ES-I3 (cell line): Measurements from ENCODE around the gene MYOD1.
A peak's percentile ranks its signal among the peaks of the same experiment; 100 is the strongest.

Experiments
- H3K36me3 ChIP-seq: 2 replicates; pipeline ENCODE4 v1.6.1; 2013; ENCODE audit warnings: mild to moderate bottlenecking, low read length, control low read depth, moderate library complexity; ENCODE audit not compliant: insufficient read depth
- H3K4me1 ChIP-seq: 2 replicates; pipeline ENCODE4 v1.6.1; 2013; ENCODE audit warnings: mild to moderate bottlenecking, control low read depth, low read length; ENCODE audit not compliant: insufficient read depth
- H3K9ac ChIP-seq: 2 replicates; pipeline ENCODE4 v1.6.1; 2013; ENCODE audit warnings: low read depth, mild to moderate bottlenecking, low read length, moderate library complexity
- H3K9me3 ChIP-seq: 2 replicates; pipeline ENCODE4 v1.6.1; 2013; ENCODE audit warnings: mild to moderate bottlenecking, low read length, moderate library complexity; ENCODE audit not compliant: control insufficient read depth, insufficient read depth

The MYOD1 gene

DNA sequence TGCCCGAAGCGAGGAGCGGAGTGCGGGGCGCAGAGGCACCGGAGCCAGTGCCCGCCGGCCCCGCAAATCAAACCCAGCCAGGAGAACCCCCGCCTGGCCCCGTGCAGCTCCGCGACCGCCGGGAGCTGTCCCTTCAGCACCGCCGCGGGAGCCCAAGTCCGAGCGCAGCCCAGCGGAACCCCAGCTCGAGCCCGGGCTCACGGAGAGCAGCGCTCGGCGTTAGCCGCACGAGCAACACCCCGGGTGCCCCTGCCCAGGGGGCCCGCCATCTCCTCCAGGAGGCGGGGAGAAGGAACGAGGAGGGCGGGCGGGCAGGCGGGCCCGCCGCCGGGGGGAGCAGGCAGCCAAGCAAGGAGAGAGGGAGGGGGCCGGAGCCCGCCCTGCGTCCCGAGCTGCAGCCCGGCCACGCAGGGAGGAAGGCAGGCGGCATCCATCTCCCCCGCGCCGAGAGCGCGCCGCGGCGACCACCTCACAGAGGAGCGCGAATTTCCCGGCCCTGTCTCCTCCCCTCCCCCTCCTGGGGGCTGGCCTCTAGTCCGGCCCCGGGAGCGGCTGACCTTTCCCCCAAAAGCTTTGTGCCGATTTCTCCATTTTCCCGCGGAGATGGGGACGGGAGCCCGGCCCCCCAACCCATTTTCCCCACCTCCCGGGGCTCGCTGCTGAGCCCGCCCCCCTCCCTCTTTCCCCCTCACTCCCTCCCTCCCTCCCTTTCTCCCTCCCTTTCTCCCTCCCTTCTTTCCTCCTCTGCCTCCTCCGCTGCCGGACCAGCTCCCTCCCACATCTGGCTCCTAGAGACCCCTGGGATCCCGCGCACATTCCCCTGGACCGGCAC is 15.8 kb downstream of the MYOD1 start:
- H3K4me1 ChIP-seq, result peaks cover 10% of the 10 kb centered on the region
- peak overlapping the region; percentile 41; the same call in 1 of the 2 replicates for H3K9ac ChIP-seq
- no peaks in the 10 kb centered on the region for H3K9me3 ChIP-seq
- H3K36me3 ChIP-seq, result no peaks in the 10 kb centered on the region

DNA sequence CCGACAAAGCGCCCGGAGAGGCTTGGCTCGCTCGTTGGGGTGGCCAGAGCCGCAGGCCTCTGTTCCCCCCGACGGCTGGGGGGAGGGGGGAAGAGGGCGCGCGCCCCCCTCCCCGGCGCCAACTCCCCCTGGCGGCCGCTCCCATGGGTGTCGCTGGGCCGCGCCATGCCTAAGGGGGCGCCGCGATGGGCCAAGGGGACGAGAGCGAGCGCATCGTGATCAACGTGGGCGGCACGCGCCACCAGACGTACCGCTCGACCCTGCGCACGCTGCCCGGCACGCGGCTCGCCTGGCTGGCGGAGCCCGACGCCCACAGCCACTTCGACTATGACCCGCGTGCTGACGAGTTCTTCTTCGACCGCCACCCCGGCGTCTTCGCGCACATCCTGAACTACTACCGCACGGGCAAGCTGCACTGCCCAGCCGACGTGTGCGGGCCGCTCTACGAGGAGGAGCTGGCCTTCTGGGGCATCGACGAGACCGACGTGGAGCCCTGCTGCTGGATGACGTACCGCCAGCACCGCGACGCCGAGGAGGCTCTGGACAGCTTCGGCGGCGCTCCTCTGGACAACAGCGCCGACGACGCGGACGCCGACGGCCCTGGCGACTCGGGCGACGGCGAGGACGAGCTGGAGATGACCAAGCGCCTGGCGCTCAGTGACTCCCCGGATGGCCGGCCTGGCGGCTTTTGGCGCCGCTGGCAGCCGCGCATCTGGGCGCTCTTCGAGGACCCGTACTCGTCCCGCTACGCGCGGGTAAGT is 16.6 kb downstream of the MYOD1 start:
- Histone ChIP-seq H3K9me3 (no peaks in the 10 kb centered on the region), H3K4me1 (peaks cover 10% of the 10 kb centered on the region), H3K9ac (no peak overlapping the region; the same call in 1 of the 2 replicates), H3K36me3 (no peaks in the 10 kb centered on the region)

DNA sequence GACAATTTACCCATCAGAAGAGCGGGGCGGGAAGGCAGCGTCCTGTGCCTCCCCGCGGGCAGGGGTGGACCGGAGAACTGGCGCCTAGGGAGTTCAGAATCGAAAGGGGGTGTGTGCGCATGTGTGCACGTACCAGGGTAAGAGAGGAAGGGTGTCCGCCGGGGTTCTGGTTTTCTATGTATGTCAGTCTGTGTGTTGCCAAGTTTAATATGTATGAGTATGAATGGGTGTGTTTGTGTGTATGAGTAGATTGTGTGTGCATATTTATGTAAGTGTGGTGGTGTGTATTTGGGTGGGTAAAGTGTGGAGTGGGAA is 17.2 kb downstream of the MYOD1 start:
- H3K9ac ChIP-seq, result no peak overlapping the region
- peaks cover 10% of the 10 kb centered on the region for H3K4me1 ChIP-seq
- no peaks in the 10 kb centered on the region for H3K36me3 ChIP-seq
- H3K9me3 ChIP-seq, result no peaks in the 10 kb centered on the region

DNA sequence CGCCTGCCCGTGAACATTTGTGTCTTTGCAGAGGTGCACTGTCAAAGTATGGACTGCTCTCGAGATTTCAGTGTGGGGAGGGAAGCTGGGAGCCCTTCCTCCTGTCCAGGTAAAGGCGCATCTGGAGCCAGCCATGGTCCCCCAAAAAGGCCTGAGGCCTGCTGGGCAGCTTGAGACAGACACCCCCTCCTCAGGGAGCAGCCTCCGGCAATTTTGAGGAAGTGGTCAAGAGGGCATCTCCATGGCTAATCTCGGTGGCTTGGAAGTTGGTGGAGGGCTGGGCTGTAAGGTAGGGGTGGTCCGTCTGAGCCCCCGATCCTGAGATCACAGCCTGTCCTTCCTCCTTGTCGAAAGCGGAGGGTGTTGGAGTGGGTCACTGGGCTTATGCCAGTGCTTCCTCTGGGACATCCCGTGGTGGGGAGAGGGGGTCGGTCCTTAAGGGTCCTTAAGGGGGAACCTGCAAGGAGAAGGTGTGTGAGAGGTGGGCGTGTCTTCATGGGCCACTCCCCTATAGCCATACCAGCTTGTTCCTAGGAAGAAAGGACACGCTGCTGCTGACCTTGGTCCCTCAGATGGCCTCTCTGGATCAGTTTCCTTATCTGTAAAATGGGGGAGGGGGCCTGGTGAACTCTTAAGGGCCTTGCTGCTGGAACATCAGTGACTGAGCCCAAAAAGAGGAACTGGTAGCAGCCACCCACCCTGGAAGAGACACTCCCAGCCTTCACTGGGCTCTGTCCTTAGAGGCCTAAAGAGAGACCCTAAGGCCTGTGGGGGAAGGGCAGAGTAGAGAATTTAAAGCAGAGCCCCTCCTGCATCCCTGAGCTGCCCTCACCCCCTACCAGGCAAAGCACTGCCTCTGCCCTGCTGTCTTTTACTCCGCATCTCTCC is 17.8 kb downstream of the MYOD1 start:
- no peaks in the 10 kb centered on the region for H3K9me3 ChIP-seq
- H3K9ac ChIP-seq, result no peak overlapping the region
- peaks cover 10% of the 10 kb centered on the region for H3K4me1 ChIP-seq
- H3K36me3 ChIP-seq, result no peaks in the 10 kb centered on the region

DNA sequence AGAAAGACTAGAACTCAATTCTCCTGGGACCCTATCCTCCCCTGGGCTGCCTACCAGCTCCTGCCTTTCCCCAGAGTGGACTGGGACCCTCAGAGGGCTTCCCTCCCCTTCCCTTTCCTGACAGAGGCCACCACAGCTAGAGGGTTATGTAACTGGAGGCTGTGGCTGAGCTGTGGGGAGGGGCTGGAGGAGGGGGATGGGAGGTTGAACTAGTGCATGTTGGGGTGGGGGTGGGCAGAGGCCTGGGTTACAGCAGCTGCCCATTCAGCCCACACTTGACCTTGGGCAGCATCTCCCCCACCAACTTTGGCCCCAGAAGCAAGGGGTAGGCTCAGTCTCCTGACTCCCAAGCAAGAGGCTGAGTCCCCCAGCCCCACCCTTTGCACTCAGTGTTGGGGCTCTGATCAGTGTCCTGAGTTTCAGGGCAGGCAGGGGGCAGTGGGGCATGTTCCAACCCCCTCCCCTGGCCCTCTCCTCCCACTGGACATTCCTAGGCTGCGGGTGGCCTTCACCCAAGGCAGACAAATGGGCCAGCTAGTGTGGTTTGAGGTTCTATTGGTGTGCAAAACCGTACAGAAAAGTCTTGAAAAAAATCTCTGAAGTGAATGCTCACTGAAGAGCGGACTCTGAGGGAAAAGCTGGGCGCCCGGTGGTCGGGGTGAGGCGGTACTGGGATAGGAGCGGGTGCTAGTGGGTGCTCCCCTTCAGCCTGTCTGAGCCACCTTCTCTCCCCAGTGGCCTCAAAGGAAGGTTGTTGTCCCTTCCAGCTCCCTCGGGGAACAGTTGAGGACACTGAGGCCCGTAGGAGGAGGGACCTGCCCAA is 19.0 kb downstream of the MYOD1 start:
- no peaks in the 10 kb centered on the region for H3K36me3 ChIP-seq
- no peak overlapping the region; the same call in 1 of the 2 replicates for H3K9ac ChIP-seq
- no peaks in the 10 kb centered on the region for H3K9me3 ChIP-seq
- peaks cover 10% of the 10 kb centered on the region for H3K4me1 ChIP-seq

DNA sequence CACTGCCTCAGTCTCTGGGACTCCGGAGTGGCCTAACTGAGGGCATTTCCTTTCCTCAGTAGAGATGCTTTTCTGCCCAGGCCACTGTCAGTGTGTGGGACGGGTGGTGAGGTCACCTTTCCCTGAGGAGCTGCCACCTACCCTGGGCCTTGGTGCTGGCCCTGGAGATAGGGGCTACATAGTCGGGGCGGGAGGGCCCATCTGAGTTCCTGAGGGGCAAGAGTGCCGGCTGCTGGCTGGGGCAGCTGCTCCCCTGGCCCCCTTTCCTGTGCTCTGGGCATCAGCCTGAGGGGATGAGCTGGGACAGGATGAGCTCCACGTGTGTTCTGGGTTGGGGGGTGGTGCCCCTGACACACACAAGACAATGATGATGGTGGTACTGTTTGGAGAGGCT is 20.6 kb downstream of the MYOD1 start:
- H3K36me3 ChIP-seq, result no peaks in the 10 kb centered on the region
- H3K4me1 ChIP-seq, result peaks cover 10% of the 10 kb centered on the region
- no peaks in the 10 kb centered on the region for H3K9me3 ChIP-seq
- H3K9ac ChIP-seq, result no peak overlapping the region

DNA sequence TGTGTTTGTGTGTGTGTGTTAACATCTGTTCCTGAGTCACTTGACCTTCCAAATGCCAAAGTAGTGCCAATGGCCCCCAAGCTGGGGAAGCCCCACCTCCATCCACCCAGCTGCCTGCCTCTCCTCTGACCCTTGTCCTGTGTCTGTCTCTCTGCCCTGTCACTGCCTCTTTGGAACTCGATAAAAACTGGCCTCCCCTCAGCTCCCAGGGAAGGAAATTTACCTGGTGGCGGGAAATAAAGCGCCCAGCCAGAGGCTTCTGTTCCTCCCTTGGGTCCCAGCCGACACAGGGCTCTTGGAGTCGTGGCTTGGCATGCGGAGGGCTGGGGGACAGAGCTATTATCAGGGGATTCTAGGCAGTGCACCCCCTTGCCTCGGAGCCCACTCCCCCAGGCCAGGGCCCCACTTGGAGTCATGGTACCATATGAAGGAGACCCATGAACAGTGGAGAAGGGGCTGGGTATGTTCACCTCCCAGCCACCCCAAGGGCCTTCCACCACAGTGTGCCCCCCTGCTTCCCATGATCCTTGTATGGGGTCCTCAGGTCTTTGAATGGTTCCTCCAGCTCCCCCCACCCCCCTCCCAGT is 21.4 kb downstream of the MYOD1 start:
- no peaks in the 10 kb centered on the region for H3K36me3 ChIP-seq
- no peaks in the 10 kb centered on the region for H3K9me3 ChIP-seq
- peaks cover 10% of the 10 kb centered on the region for H3K4me1 ChIP-seq
- no peak overlapping the region for H3K9ac ChIP-seq

DNA sequence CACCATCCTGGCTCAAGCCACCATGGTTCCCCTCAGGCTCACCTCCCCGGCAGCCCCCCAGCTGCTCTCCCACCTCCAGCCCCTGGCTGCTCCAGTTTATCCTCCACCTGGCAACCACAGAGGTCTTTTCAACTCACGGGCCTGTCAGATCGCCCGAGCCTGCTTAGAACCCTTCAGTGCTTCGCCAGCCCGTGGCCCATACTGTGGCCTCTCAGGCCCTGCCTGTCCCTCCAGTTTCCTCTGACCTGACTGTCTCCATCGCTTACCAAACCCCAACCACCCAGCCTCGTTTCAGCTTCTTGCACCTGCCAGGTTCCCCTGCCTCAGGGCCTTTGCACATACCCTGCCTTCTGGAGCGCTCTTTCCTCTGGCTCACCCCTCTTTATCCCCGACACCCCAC is 22.1 kb downstream of the MYOD1 start:
- Histone ChIP-seq H3K9me3 (no peaks in the 10 kb centered on the region), H3K9ac (no peak overlapping the region), H3K4me1 (peaks cover 10% of the 10 kb centered on the region), H3K36me3 (no peaks in the 10 kb centered on the region)

DNA sequence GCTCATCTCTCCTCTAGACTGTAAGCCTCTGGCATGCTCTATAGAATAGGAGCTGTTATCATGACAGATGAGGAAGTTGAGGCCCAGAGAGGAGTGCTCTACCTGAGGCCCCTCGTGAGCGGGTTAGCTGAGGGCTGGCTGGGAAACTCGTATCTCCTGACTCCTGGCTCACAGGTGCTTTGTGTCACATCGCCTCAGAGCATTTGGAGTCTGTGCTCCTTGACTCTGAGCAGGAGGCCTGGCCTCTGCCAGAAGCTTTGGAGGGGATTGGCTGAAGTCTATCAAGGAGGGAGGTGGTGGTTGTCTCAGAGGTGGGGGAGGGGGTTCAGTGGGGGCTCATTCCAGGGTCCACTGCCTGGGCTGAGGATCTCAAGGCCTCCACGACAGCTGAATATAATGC is 22.6 kb downstream of the MYOD1 start:
- Histone ChIP-seq H3K9ac (no peak overlapping the region), H3K4me1 (peaks cover 10% of the 10 kb centered on the region), H3K9me3 (no peaks in the 10 kb centered on the region), H3K36me3 (no peaks in the 10 kb centered on the region)

DNA sequence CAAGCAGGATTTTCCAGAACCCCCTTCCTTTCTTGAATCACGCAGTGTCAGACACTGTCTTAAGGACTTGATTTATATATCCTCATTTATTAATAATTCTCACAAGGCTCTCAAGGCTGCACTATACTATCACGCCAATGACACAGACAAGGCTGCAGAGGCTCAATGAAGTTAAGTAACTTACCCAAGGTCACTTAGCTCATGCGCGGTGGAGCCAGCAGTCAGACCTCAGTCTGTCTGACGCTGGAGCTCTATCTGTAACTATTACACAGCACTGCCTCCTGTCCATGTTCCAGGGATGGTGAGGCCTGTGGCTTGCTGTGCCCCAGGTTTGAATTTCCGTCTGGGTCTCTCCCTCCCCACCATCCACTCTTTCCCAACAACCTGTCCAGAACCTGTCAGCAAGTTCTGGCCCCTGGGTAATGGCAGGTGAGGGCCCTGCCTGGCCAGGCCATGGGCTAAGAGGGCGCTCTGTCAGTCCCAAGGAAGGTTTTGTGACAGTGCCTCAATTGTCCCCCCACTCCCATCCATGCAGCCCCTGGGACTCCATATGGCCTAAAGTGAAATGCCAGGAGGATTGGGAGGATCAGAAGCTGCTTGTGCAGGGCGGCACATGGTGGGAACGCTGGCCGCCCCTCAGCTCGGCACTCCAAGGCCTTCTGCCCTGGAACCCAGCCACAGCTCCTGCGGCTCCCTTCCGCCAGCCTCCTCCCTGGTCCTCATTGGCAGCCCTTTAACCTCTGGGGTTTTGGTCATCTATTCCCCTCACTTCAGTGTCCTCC is 23.8 kb downstream of the MYOD1 start:
- Histone ChIP-seq H3K36me3 (no peaks in the 10 kb centered on the region), H3K9me3 (no peaks in the 10 kb centered on the region), H3K4me1 (peaks cover 10% of the 10 kb centered on the region), H3K9ac (no peak overlapping the region)

DNA sequence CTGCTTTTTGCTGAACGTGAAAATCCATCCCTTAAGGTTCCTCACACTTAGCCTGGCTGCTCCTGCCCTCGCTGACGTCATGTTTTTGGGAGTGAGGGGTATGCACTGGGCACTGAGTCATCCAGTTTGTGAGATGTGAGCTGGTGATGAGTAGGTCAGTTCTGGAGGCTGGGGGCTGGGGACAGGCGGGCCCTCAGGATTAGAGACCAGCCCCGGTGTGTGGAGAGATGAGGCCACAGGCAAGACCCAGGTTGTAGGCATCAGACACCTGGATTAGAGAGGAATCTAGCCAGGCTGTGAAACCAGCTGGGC is 24.4 kb downstream of the MYOD1 start:
- Histone ChIP-seq H3K36me3 (no peaks in the 10 kb centered on the region), H3K9me3 (no peaks in the 10 kb centered on the region), H3K4me1 (peaks cover 5% of the 10 kb centered on the region), H3K9ac (no peak overlapping the region)

DNA sequence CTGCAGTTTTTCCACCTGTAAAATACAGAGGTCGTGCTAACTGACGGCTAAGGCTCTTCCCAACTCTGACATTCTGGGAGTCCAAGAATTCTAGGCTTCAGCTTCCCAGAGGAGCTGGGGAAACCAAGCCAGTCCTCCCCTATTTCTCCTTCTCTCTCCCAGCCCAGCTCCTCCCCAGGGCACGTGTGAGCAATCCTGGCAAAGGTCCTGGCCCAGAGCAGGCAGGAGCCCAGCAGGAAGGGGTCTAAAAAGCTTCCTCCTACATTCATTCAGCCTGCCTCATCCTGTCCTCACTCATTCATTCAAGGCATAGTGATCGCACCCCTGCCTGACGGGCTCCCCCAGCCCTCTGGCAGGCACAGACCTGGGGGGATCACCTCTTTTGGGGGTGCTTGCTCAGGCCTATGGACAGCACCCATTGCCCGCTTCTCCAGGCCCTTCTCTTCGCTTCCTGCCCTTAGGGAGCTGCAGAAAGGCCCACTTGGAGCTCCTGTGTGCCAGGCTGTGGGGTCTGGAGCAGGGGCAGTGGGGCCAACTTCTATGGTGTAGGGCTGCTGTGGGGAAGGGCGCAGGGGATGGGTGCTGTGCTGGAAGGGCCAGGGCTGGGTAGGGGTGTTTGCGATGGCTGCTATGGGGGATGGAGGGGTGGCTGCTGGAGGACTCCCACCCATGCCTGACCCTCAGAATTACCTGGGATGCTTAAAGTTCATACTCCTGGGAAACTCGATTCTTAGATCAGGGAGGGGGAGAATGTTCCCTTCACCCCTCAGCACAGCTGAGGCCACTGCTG is 25.0 kb downstream of the MYOD1 start:
- Histone ChIP-seq H3K4me1 (peaks cover 1% of the 10 kb centered on the region), H3K9ac (no peak overlapping the region), H3K9me3 (no peaks in the 10 kb centered on the region), H3K36me3 (no peaks in the 10 kb centered on the region)
